Neutrophil (primary cell): ENCODE results near the gene GREM2.

Experiments used
- H3K27ac ChIP-seq: fragments of 200-600 bp; sonication (generic); 2 replicates; pipeline ENCODE4 v1.5.1; 2016; ENCODE audit warnings: mild to moderate bottlenecking, moderate library complexity
- H3K27me3 ChIP-seq: fragments of 200-600 bp; sonication (generic); 2 replicates; pipeline ENCODE4 v1.6.0; 2016; ENCODE audit warnings: mild to moderate bottlenecking
- H3K36me3 ChIP-seq: fragments of 200-600 bp; sonication (generic); 2 replicates; pipeline ENCODE4 v1.5.1; 2017
- H3K4me1 ChIP-seq, 2 experiments: fragments of 200-600 bp in 1 of 2; sonication (generic) in 1 of 2; 1 replicate in 1 of 2; 2 replicates in 1 of 2; pipeline versions ENCODE4 v1.5.1 to v1.6.1; 2013 to 2016; ENCODE audit warnings: low read depth in 1 of 2, low read length in 1 of 2, mild to moderate bottlenecking in 1 of 2, moderate library complexity in 1 of 2; ENCODE audit not compliant: control insufficient read depth in 1 of 2, insufficient read depth in 1 of 2
- H3K4me3 ChIP-seq, 2 experiments: fragments of 200-600 bp in 1 of 2; sonication (generic) in 1 of 2; 1 replicate in 1 of 2; 2 replicates in 1 of 2; pipeline ENCODE4 v1.5.1; 2013 to 2016; ENCODE audit warnings: low read depth in 1 of 2, low read length in 1 of 2, mild to moderate bottlenecking in 1 of 2, moderate library complexity in 1 of 2
- H3K9me3 ChIP-seq: fragments of 200-600 bp; sonication (generic); 2 replicates; pipeline ENCODE4 v1.5.1; 2016
- TF ChIP-seq, protein P1 (sequence below): fragments of 200-600 bp; sonication (generic); IDR thresholded peaks from 2 replicates; pipeline ENCODE4 v1.5.1; 2016; ENCODE audit warnings: antibody characterized with exemption

GREM2 gene

DNA sequence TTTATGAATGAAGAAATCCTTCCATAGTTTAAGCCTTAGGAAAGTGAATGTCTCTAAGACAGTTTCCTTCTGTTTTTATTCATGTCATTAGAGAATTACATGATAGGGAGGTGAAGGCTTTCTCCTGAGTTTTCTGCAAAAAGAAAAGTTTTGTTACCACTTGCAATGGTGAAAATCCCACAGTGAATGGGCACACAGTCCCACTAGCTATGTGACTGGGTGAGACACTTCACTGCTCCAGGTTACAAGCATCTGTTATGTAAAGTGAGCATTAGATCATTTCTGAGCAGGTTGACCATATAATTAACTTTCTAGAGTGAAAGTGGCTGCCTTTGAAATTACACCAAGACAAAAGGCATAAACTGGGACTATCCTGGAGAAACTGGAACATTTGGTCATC, 38.9 kb upstream of the GREM2 start:
- H3K27ac ChIP-seq = no peak overlapping the region
- no peak overlapping the region for H3K4me3 ChIP-seq
- no peaks in the 10 kb centered on the region for H3K9me3 ChIP-seq
- no peaks in the 10 kb centered on the region for H3K27me3 ChIP-seq
- H3K4me1 ChIP-seq = no peaks in the 10 kb centered on the region
- TF ChIP-seq, protein P1, sequence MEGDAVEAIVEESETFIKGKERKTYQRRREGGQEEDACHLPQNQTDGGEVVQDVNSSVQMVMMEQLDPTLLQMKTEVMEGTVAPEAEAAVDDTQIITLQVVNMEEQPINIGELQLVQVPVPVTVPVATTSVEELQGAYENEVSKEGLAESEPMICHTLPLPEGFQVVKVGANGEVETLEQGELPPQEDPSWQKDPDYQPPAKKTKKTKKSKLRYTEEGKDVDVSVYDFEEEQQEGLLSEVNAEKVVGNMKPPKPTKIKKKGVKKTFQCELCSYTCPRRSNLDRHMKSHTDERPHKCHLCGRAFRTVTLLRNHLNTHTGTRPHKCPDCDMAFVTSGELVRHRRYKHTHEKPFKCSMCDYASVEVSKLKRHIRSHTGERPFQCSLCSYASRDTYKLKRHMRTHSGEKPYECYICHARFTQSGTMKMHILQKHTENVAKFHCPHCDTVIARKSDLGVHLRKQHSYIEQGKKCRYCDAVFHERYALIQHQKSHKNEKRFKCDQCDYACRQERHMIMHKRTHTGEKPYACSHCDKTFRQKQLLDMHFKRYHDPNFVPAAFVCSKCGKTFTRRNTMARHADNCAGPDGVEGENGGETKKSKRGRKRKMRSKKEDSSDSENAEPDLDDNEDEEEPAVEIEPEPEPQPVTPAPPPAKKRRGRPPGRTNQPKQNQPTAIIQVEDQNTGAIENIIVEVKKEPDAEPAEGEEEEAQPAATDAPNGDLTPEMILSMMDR = no peak
- no peaks in the 10 kb centered on the region for H3K36me3 ChIP-seq

- TF ChIP-seq, protein P1 = no peak
These were observed 38.1 kb upstream of the GREM2 start for GRCh38 chr1:240649733-240650721.

GRCh38 chr1:240646571-240647240, 34.8 kb upstream of the GREM2 start:
- no peaks in the 10 kb centered on the region for H3K9me3 ChIP-seq
- TF ChIP-seq, protein P1 = no peak
- no peak overlapping the region for H3K4me3 ChIP-seq
- H3K36me3 ChIP-seq = no peaks in the 10 kb centered on the region
- H3K27me3 ChIP-seq = no peaks in the 10 kb centered on the region
- no peak overlapping the region for H3K27ac ChIP-seq
- no peaks in the 10 kb centered on the region for H3K4me1 ChIP-seq

More at GRCh38 chr1:240649733-240650721, 38.1 kb upstream of the GREM2 start:
- Histone ChIP-seq H3K27ac (no peak overlapping the region), H3K36me3 (no peaks in the 10 kb centered on the region), H3K9me3 (no peaks in the 10 kb centered on the region), H3K4me1 (no peaks in the 10 kb centered on the region), H3K27me3 (no peaks in the 10 kb centered on the region), H3K4me3 (no peak overlapping the region)

DNA sequence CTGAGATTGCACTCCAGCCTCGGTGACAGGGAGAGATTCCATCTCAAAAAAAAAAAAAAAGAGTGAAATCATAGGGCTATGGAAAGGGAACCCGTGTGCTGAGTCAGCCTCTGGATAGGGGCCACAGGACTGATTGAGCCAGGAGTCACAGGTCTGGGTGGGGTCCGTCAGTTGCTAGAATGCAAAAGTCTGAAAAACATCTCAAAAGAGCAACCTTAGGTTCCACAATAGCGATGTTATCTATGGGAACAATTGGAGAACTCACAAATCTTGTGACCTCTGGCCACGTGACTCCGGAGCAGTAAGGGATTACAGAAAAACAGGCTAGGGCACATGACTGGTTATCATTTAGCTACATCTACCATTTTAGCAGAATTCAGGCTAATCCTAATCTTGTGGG, 32.8 kb upstream of the GREM2 start:
- TF ChIP-seq, protein P1 = no peak
- Histone ChIP-seq H3K27me3 (no peaks in the 10 kb centered on the region), H3K4me3 (no peak overlapping the region), H3K4me1 (no peaks in the 10 kb centered on the region), H3K9me3 (no peaks in the 10 kb centered on the region), H3K27ac (no peak overlapping the region), H3K36me3 (no peaks in the 10 kb centered on the region)

- Histone ChIP-seq H3K36me3 (no peaks in the 10 kb centered on the region), H3K4me3 (no peak overlapping the region), H3K27me3 (no peaks in the 10 kb centered on the region), H3K4me1 (no peaks in the 10 kb centered on the region), H3K9me3 (no peaks in the 10 kb centered on the region), H3K27ac (no peak overlapping the region)
- TF ChIP-seq, protein P1 = no peak
These were observed 23.7 kb upstream of the GREM2 start for GRCh38 chr1:240635466-240636256.
